Hepatocyte (in vitro differentiated cells): ENCODE results near the gene VAV2. TPM values are rescaled to one million over a fixed set of nuclear protein-coding genes. Genes with fewer than 3 reads are reported as not detected.
A peak's percentile ranks its signal among the peaks of the same experiment; 100 is the strongest.

Experiments
- DNase-seq: peaks from one replicate; pipeline ENCODE4 v3.0.0-alpha.2; 2016; ENCODE audit warnings: low spot score
- H2AFZ ChIP-seq: fragments of 200-600 bp; sonication (generic); 2 replicates; pipeline ENCODE4 v1.6.0; 2016; ENCODE audit warnings: antibody characterized with exemption, mild to moderate bottlenecking
- H3K27ac ChIP-seq: fragments of 200-600 bp; sonication (generic); 2 replicates; pipeline ENCODE4 v1.5.1; 2016; ENCODE audit warnings: mild to moderate bottlenecking
- H3K27me3 ChIP-seq: fragments of 200-600 bp; sonication (generic); 2 replicates; pipeline ENCODE4 v1.6.1; 2016
- H3K36me3 ChIP-seq: fragments of 200-600 bp; sonication (generic); replicated peaks from 2 replicates; pipeline ENCODE4 v1.5.1; 2016; ENCODE audit warnings: low read depth; ENCODE audit not compliant: insufficient read depth
- H3K4me1 ChIP-seq: fragments of 200-600 bp; sonication (generic); 2 replicates; pipeline ENCODE4 v1.5.1; 2016; ENCODE audit warnings: mild to moderate bottlenecking, moderate library complexity; ENCODE audit not compliant: insufficient read depth
- H3K4me2 ChIP-seq: fragments of 200-600 bp; sonication (generic); 2 replicates; pipeline ENCODE4 v1.6.0; 2016
- H3K4me3 ChIP-seq: fragments of 200-600 bp; sonication (generic); 2 replicates; pipeline ENCODE4 v1.5.1; 2016; ENCODE audit warnings: mild to moderate bottlenecking
- H3K79me2 ChIP-seq: fragments of 200-600 bp; sonication (generic); 2 replicates; pipeline ENCODE4 v1.6.0; 2017; ENCODE audit warnings: mild to moderate bottlenecking
- H3K9me2 ChIP-seq: fragments of 200-600 bp; sonication (generic); replicated peaks from 2 replicates; pipeline ENCODE4 v1.6.0; 2017; ENCODE audit warnings: mild to moderate bottlenecking; ENCODE audit not compliant: insufficient read depth
- H3K9me3 ChIP-seq: fragments of 200-600 bp; sonication (generic); 2 replicates; pipeline ENCODE4 v1.5.1; 2016; ENCODE audit warnings: low read depth, mild to moderate bottlenecking
- H4K20me1 ChIP-seq: fragments of 200-600 bp; sonication (generic); 2 replicates; pipeline ENCODE4 v1.6.0; 2016; ENCODE audit warnings: mild to moderate bottlenecking; ENCODE audit not compliant: insufficient read depth, poor library complexity, severe bottlenecking
- EZH2 ChIP-seq: fragments of 200-600 bp; sonication (generic); IDR thresholded peaks from 2 replicates; pipeline ENCODE4 v1.6.1; 2016; ENCODE audit warnings: antibody characterized with exemption, mild to moderate bottlenecking, borderline replicate concordance
- EZH2phosphoT487 ChIP-seq: fragments of 200-600 bp; sonication (generic); IDR thresholded peaks from one replicate; pipeline ENCODE4 v1.6.1; 2018; ENCODE audit warnings: antibody characterized with exemption, mild to moderate bottlenecking, low read depth, moderate library complexity; ENCODE audit not compliant: unreplicated experiment, severe bottlenecking
- WGBS: methylation state at CpG from one replicate; pipeline ENCODE4 v1.1.6; 2016; ENCODE audit warnings: low lambda C conversion rate; ENCODE audit errors: missing lambda C conversion rate; 5-methylcytosine and 5-hydroxymethylcytosine counted together
- polyA plus RNA-seq: library from polyadenylated mRNA; unstranded; fragments of >200 nt; fragmentation: Nextera tagmentation; extraction: Ambion mirVana; gene quantifications from 2 replicates; pipeline ENCODE4 v1.2.1, GENCODE V29; 2016
- total RNA-seq: library from RNA; depleted of rRNA; stranded (reverse); fragments of >200 nt; gene quantifications from 2 replicates; pipeline ENCODE4 v1.2.3, GENCODE V29; 2014
- TF ChIP-seq, protein P1 (sequence below): fragments of 200-600 bp; sonication (generic); IDR thresholded peaks from 2 replicates; pipeline ENCODE4 v1.5.1; 2016; ENCODE audit warnings: antibody characterized with exemption, mild to moderate bottlenecking; ENCODE audit not compliant: poor library complexity

Gene VAV2
- total and polyA plus RNA-seq, 2 experiments from 2014 or later, result 24.9 to 27.7 TPM

DNA sequence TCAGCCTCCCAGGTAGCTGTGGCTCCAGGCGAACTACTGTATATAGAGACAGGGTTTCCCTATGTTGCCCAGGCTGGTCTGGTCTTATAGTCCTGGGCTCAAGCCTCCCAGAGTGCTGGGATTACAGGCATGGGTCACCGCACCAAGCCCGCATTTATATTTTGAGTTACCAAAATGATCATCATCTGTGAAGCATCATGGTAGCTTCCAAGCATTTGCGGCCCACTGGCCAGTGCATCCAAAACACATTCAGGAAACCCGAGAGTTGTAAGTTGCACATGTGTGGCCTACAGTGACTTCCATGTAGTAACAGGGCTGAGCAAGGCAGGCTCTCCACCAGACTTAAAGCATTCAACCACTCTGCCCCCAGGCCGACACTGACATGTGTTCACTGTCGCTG, 35.4 kb upstream of the VAV2 start:
- H4K20me1 ChIP-seq, result no peaks in the 10 kb centered on the region
- H3K27me3 ChIP-seq, result no peaks in the 10 kb centered on the region
- H3K36me3 ChIP-seq, result no peaks in the 10 kb centered on the region
- H3K4me1 ChIP-seq, result peaks cover 6% of the 10 kb centered on the region
- TF ChIP-seq, protein P1, sequence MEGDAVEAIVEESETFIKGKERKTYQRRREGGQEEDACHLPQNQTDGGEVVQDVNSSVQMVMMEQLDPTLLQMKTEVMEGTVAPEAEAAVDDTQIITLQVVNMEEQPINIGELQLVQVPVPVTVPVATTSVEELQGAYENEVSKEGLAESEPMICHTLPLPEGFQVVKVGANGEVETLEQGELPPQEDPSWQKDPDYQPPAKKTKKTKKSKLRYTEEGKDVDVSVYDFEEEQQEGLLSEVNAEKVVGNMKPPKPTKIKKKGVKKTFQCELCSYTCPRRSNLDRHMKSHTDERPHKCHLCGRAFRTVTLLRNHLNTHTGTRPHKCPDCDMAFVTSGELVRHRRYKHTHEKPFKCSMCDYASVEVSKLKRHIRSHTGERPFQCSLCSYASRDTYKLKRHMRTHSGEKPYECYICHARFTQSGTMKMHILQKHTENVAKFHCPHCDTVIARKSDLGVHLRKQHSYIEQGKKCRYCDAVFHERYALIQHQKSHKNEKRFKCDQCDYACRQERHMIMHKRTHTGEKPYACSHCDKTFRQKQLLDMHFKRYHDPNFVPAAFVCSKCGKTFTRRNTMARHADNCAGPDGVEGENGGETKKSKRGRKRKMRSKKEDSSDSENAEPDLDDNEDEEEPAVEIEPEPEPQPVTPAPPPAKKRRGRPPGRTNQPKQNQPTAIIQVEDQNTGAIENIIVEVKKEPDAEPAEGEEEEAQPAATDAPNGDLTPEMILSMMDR, result no peak
- TF ChIP-seq EZH2phosphoT487, result no peak
- no peak for TF ChIP-seq EZH2
- no peak overlapping the region for H3K4me3 ChIP-seq
- 93% methylated on average over 7 of the region's 7 CpGs for WGBS
- H3K9me2 ChIP-seq, result no peaks in the 10 kb centered on the region
- no peaks in the 10 kb centered on the region for H3K79me2 ChIP-seq
- no peak overlapping the region for H3K27ac ChIP-seq
- no peak overlapping the region for H2AFZ ChIP-seq
- H3K9me3 ChIP-seq, result no peaks in the 10 kb centered on the region
- DNase-seq, result no peak
- no peak overlapping the region for H3K4me2 ChIP-seq

DNA sequence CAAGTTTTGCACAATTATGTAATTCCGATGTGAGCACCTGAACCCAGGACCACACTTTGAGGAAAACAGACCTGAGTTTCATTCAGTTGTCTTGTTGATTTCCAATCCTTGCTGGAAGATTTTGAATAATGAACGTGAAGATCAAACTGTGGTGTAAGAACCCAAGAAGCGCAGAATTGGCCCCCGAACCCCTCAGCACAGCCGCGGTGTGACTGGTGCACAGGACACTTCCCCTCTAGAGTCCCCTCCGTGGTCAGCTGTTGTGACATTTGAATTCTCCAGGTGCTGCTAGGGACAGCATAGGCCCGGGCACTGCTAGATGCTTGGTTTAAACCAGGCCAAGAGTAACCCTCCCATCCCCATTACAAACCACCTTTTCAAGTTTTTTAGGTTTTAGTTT, 34.9 kb upstream of the VAV2 start:
- H3K27me3 ChIP-seq, result no peaks in the 10 kb centered on the region
- no peaks in the 10 kb centered on the region for H3K79me2 ChIP-seq
- peaks cover 6% of the 10 kb centered on the region for H3K4me1 ChIP-seq
- H3K9me2 ChIP-seq, result no peaks in the 10 kb centered on the region
- H3K36me3 ChIP-seq, result no peaks in the 10 kb centered on the region
- H3K9me3 ChIP-seq, result no peaks in the 10 kb centered on the region
- H3K4me3 ChIP-seq, result no peak overlapping the region
- no peak overlapping the region for H3K27ac ChIP-seq
- no peaks in the 10 kb centered on the region for H4K20me1 ChIP-seq
- H2AFZ ChIP-seq, result no peak overlapping the region
- no peak for TF ChIP-seq EZH2
- TF ChIP-seq EZH2phosphoT487, result no peak
- TF ChIP-seq, protein P1, result no peak
- DNase-seq, result no peak
- 93% methylated on average over 8 of the region's 8 CpGs for WGBS
- no peak overlapping the region for H3K4me2 ChIP-seq

DNA sequence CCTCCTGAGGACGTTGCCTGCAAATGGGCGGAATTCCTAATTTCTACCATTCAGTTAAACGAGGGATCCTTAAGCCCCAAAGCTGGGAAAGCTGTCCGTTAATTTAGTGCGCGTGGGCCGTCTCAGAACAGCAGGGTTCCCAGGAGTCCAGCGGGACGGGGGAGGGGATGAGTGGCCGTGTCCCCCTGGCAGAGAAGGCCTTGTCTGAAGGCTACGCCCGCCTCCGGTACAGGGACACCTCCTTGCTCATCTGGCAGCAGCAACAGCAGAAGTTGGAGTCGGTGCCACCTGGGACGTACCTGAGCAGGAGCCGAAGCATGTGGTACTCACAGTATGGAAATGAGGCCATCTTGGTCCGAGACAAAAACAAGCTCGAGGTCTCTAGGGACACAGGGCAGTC, 34.5 kb upstream of the VAV2 start:
- DNase-seq, result no peak
- no peaks in the 10 kb centered on the region for H4K20me1 ChIP-seq
- 89% methylated on average over 18 of the region's 18 CpGs for WGBS
- no peaks in the 10 kb centered on the region for H3K79me2 ChIP-seq
- no peak overlapping the region for H3K27ac ChIP-seq
- H3K9me3 ChIP-seq, result no peaks in the 10 kb centered on the region
- no peak for TF ChIP-seq EZH2phosphoT487
- TF ChIP-seq EZH2, result no peak
- TF ChIP-seq, protein P1, result no peak
- H3K36me3 ChIP-seq, result no peaks in the 10 kb centered on the region
- H3K4me1 ChIP-seq, result peaks cover 6% of the 10 kb centered on the region
- no peak overlapping the region for H2AFZ ChIP-seq
- H3K9me2 ChIP-seq, result no peaks in the 10 kb centered on the region
- peak overlapping the region; percentile 88 for H3K4me2 ChIP-seq
- no peak overlapping the region for H3K4me3 ChIP-seq
- H3K27me3 ChIP-seq, result no peaks in the 10 kb centered on the region
